Ovary (tissue), 9 donors: ENCODE measurements around the gene IZUMO1. TPM values are rescaled to one million over a fixed set of nuclear protein-coding genes. Genes with fewer than 3 reads are reported as not detected.
A peak's percentile ranks its signal among the peaks of the same experiment; 100 is the strongest.
"Not testable (repeated sequence)": the region's sequence is repeated elsewhere in the genome, so short reads cannot be mapped to it uniquely, and the experiment has no call there.

Experiments
- DNase-seq, 5 donors: peaks; one replicate each; pipeline ENCODE4 v3.0.0-alpha.2; 2019 to 2020
- H3K27ac ChIP-seq, 2 donors: fragments of 200-600 bp; one replicate each; pipeline versions ENCODE4 v1.5.1 to v1.8.0; 2019 to 2022
- H3K27me3 ChIP-seq: fragments of 200-600 bp; one replicate; pipeline ENCODE4 v1.8.0; 2022
- H3K36me3 ChIP-seq: fragments of 200-600 bp; sonication (generic); one replicate; pipeline ENCODE4 v1.5.1; 2019
- H3K4me1 ChIP-seq: one replicate; pipeline ENCODE4 v1.8.1; 2013; ENCODE audit warnings: mild to moderate bottlenecking, moderate library complexity; ENCODE audit not compliant: insufficient read depth
- H3K4me3 ChIP-seq: fragments of 200-600 bp; sonication (generic); one replicate; pipeline ENCODE4 v1.5.1; 2017
- H3K9me3 ChIP-seq, 2 donors: fragments of 200-600 bp in 1 of 2; sonication (generic) in 1 of 2; one replicate each; pipeline versions ENCODE4 v1.5.1 to v1.8.1; 2013 to 2019; ENCODE audit warnings: mild to moderate bottlenecking in 1 of 2, moderate library complexity in 1 of 2
- CTCF ChIP-seq, 3 donors: fragments of 450-650 bp in 2 of 3; fragments of 200-600 bp in 1 of 3; IDR thresholded peaks; one replicate each; pipeline versions ENCODE4 v1.5.1 to v1.8.0; 2016 to 2022; ENCODE audit warnings: antibody characterized with exemption in 3 of 3, mild to moderate bottlenecking in 1 of 3
- EP300 ChIP-seq: sonication (generic); formaldehyde crosslinking; IDR thresholded peaks from one replicate; pipeline ENCODE4 v1.6.1; 2017; ENCODE audit warnings: antibody characterized with exemption
- POLR2A ChIP-seq: fragments of 450-650 bp; IDR thresholded peaks from one replicate; pipeline ENCODE4 v1.6.1; 2017; ENCODE audit warnings: antibody characterized with exemption, mild to moderate bottlenecking, moderate library complexity
- WGBS, 3 donors: extraction: QIAGEN DNeasy Blood & Tissue Kit in 1 of 3; methylation state at CpG; one replicate each; pipeline versions ENCODE4 v1.1.5 to v1.1.7; 2013 to 2017; 5-methylcytosine and 5-hydroxymethylcytosine counted together
- intact Hi-C, 4 donors: fragments of 100-400 bp; cut with DNase I; formaldehyde crosslinking; loops; one replicate each; pipeline versions ENCODE4 v1.11.0 to v1.15.1; 2022 to 2023
- polyA plus RNA-seq, 2 donors: library from polyadenylated mRNA; stranded (reverse); fragments of 200-250 nt in 1 of 2; fragments of 350-450 nt in 1 of 2; fragmentation: Illumina TruSeq in 1 of 2; extraction: RNeasy Lipid Tissue Mini Kit (QIAGEN cat#74804) in 1 of 2; gene quantifications; one replicate each; pipeline ENCODE4 v1.2.3, GENCODE V29; 2013 to 2014
- total RNA-seq, 7 donors: library from RNA; depleted of rRNA in 2 of 7; stranded (reverse); fragments of >200 nt in 2 of 7; fragmentation: NEBNext Ultra II Directional in 3 of 7; extraction: Animal tissue kit (Norgen Biotek cat#: 25700) in 3 of 7; gene quantifications; one replicate each; pipeline versions ENCODE4 v1.1.0 to v1.2.4, GENCODE V29; 2016 to 2023
- donor health status: DM: no; HTN: no; CAD: no; lungs with moderate emphysema.
- donor health status: DM: no; HTN: no; CAD: no.
- donor health status: Bipolar disorder and iron deficiency.
- donor health status: DM: yes; HTN: yes; CAD: no.
- donor health status: DM: no; HTN: no; CAD: no.
- donor health status: DM: yes; HTN: yes; CAD: no.

The IZUMO1 gene
- total and polyA plus RNA-seq, 9 donors, result 0.08 to 0.67 (median 0.12) TPM; not detected in 5

GRCh38 chr19:48793271-48793670, 46.6 kb upstream of the IZUMO1 start:
- no peaks in the 10 kb centered on the region for H3K9me3 ChIP-seq
- 77 to 84% (median 83%) methylated on average over 8 of the region's 8 CpGs for WGBS, 3 donors
- no peaks in the 10 kb centered on the region for H3K27me3 ChIP-seq
- TF ChIP-seq POLR2A, result no peak
- no peak for TF ChIP-seq EP300
- TF ChIP-seq CTCF (IDR thresholded peaks at IDR 0.05), result no peak
- H3K36me3 ChIP-seq, result no peaks in the 10 kb centered on the region
- H3K4me1 ChIP-seq, result peaks cover 12% of the 10 kb centered on the region
- no peak for DNase-seq
- intact Hi-C loops, result loop anchor here in 2 of 4 donors (5.0 to 10.0 kb wide), 2 partner anchors 172 to 174 kb away; partner anchors contain the start of gene FTL (in 2 of the 2)
- H3K27ac ChIP-seq, result no peak overlapping the region
- H3K4me3 ChIP-seq, result no peak overlapping the region

GRCh38 chr19:48787331-48787730, 40.6 kb upstream of the IZUMO1 start:
- H3K4me3 ChIP-seq, DNase-seq, H3K27me3 ChIP-seq, H3K9me3 ChIP-seq, H3K36me3 ChIP-seq, H3K27ac ChIP-seq, H3K4me1 ChIP-seq: not testable (repeated sequence)
- WGBS, 3 donors, result 85 to 90% (median 87%) methylated on average over 9 of the region's 9 CpGs
- intact Hi-C loops, result loop anchor here in 1 of 4 donors (5.0 kb wide), 1 partner anchor 185 kb away; no protein-coding TSS in a partner anchor

GRCh38 chr19:48786422-48786821, 39.7 kb upstream of the IZUMO1 start:
- intact Hi-C loops, result loop anchor here in 1 of 4 donors (5.0 kb wide), 1 partner anchor 186 kb away; no protein-coding TSS in a partner anchor
- not testable (repeated sequence) for H3K36me3 ChIP-seq, H3K9me3 ChIP-seq, H3K4me3 ChIP-seq, H3K4me1 ChIP-seq, H3K27me3 ChIP-seq, H3K27ac ChIP-seq, DNase-seq
- 94 to 96% (median 95%) methylated on average over 7 of the region's 7 CpGs for WGBS, 3 donors

- 51 to 64% (median 60%) methylated on average over 5 of the region's 5 CpGs for WGBS, 3 donors
- Histone ChIP-seq H3K27me3 (no peaks in the 10 kb centered on the region), H3K36me3 (no peaks in the 10 kb centered on the region), H3K4me1 (no peaks in the 10 kb centered on the region), H3K27ac (no peak overlapping the region), H3K9me3 (no peaks in the 10 kb centered on the region), H3K4me3 (no peak overlapping the region)
- TF ChIP-seq CTCF (IDR thresholded peaks at IDR 0.05), result no peak
- TF ChIP-seq EP300, result no peak
- TF ChIP-seq POLR2A, result no peak
- DNase-seq, result no peak
- intact Hi-C loops, result loop anchor here in 1 of 4 donors (5.0 kb wide), 1 partner anchor 188 kb away; no protein-coding TSS in a partner anchor
Observed at GRCh38 chr19:48784527-48784926, 37.8 kb upstream of the IZUMO1 start.

- WGBS, 3 donors, result 51 to 61% (median 54%) methylated on average over 14 of the region's 14 CpGs
- no peaks in the 10 kb centered on the region for H3K4me1 ChIP-seq
- no peak overlapping the region for H3K4me3 ChIP-seq
- no peak overlapping the region for H3K27ac ChIP-seq
- TF ChIP-seq CTCF (IDR thresholded peaks at IDR 0.05) (no peak), EP300 (no peak), POLR2A (no peak)
- DNase-seq, result peak in 1 of 5 donors; percentile 49
- no peaks in the 10 kb centered on the region for H3K27me3 ChIP-seq
- H3K36me3 ChIP-seq, result no peaks in the 10 kb centered on the region
- H3K9me3 ChIP-seq, result no peaks in the 10 kb centered on the region
- intact Hi-C loops, result loop anchor here in 1 of 4 donors (5.0 kb wide), 1 partner anchor 191 kb away; no protein-coding TSS in a partner anchor
Observed at GRCh38 chr19:48780631-48781391, 34.1 kb upstream of the IZUMO1 start.
